ENCODE measurements around the gene SORBS1.

- TF ChIP-seq CTCF (conservative IDR thresholded peaks at IDR 0.05) (no peak), ZFX (IDR thresholded peaks at IDR 0.05) (no peak)
Observed at GRCh38 chr10:95306318-95306650, 254.9 kb downstream of the SORBS1 start.

Measured in C4-2B (cell line).